Measurements from ENCODE around the gene GHRL.
"Not testable (repeated sequence)": the region's sequence is repeated elsewhere in the genome, so short reads cannot be mapped to it uniquely, and the experiment has no call there.

The GHRL gene

GRCh38 chr3:10273702-10274305, 18.9 kb downstream of the GHRL start:
- DNase-seq (ENCODE audit: low read depth in 2 of 2) = no peak

GRCh38 chr3:10272977-10273376, 19.8 kb downstream of the GHRL start:
- DNase-seq (ENCODE audit: low read depth in 2 of 2) = no peak

- DNase-seq (ENCODE audit: low read depth in 2 of 2) = not testable (repeated sequence)
These were observed 20.3 kb downstream of the GHRL start for GRCh38 chr3:10272476-10272875.

GRCh38 chr3:10269443-10269842, 23.3 kb downstream of the GHRL start:
- no peak for DNase-seq (ENCODE audit: low read depth in 2 of 2)

GRCh38 chr3:10268930-10269329, 23.8 kb downstream of the GHRL start:
- no peak for DNase-seq (ENCODE audit: low read depth in 2 of 2)

GRCh38 chr3:10268116-10268515, 24.6 kb downstream of the GHRL start:
- DNase-seq (ENCODE audit: low read depth in 2 of 2) = no peak

- not testable (repeated sequence) for DNase-seq (ENCODE audit: low read depth in 2 of 2)
These were observed 25.8 kb downstream of the GHRL start for GRCh38 chr3:10266936-10267335.

- no peak for DNase-seq (ENCODE audit: low read depth in 2 of 2)
These were observed 26.9 kb downstream of the GHRL start for GRCh38 chr3:10265833-10266232.

GRCh38 chr3:10263646-10264363, 28.9 kb downstream of the GHRL start:
- peak; percentile 44 to 46 for DNase-seq (ENCODE audit: low read depth in 2 of 2)

GRCh38 chr3:10262027-10262426, 30.7 kb downstream of the GHRL start:
- DNase-seq (ENCODE audit: low read depth in 2 of 2) = no peak

- no peak for DNase-seq (ENCODE audit: low read depth in 2 of 2)
These were observed 32.5 kb downstream of the GHRL start for GRCh38 chr3:10260211-10260701.

- no peak for DNase-seq (ENCODE audit: low read depth in 2 of 2)
These were observed 32.9 kb downstream of the GHRL start for GRCh38 chr3:10259798-10260197.

GRCh38 chr3:10259036-10259435, 33.7 kb downstream of the GHRL start:
- DNase-seq (ENCODE audit: low read depth in 2 of 2) = no peak

- no peak for DNase-seq (ENCODE audit: low read depth in 2 of 2)
These were observed 36.9 kb downstream of the GHRL start for GRCh38 chr3:10255835-10256234.

- DNase-seq (ENCODE audit: low read depth in 2 of 2) = no peak
These were observed 39.0 kb downstream of the GHRL start for GRCh38 chr3:10253731-10254130.

- no peak for DNase-seq (ENCODE audit: low read depth in 2 of 2)
These were observed 41.7 kb downstream of the GHRL start for GRCh38 chr3:10251006-10251405.

- no peak for DNase-seq (ENCODE audit: low read depth in 2 of 2)
These were observed 42.9 kb downstream of the GHRL start for GRCh38 chr3:10249833-10250232.

- no peak for DNase-seq (ENCODE audit: low read depth in 2 of 2)
These were observed 43.6 kb downstream of the GHRL start for GRCh38 chr3:10248984-10249748.

- peak; percentile 88 to 90 for DNase-seq (ENCODE audit: low read depth in 2 of 2)
These were observed 44.4 kb downstream of the GHRL start, which contains the start of gene TATDN2 for GRCh38 chr3:10248184-10248983. Gene TATDN2, plus strand, starts transcription at chr3:10248459. Its CDS starts 742 bp downstream, at chr3:10249201.

GRCh38 chr3:10247679-10248183, 45.0 kb downstream of the GHRL start:
- DNase-seq (ENCODE audit: low read depth in 2 of 2) = no peak

GRCh38 chr3:10245081-10245712, 47.5 kb downstream of the GHRL start:
- DNase-seq (ENCODE audit: low read depth in 2 of 2) = no peak
